ENCODE measurements around the gene AQP5.

Gene AQP5

GRCh38 chr12:49964849-49965624 lies 3.4 kb downstream of the AQP5 start:
- DNase-seq (ENCODE audit: low read depth in 2 of 2) = no peak

GRCh38 chr12:49965836-49966235 lies 4.2 kb downstream of the AQP5 start:
- no peak for DNase-seq (ENCODE audit: low read depth in 2 of 2)

- no peak for DNase-seq (ENCODE audit: low read depth in 2 of 2)
Observed at GRCh38 chr12:49966511-49967041, 4.9 kb downstream of the AQP5 start.

GRCh38 chr12:49967042-49967776 lies 5.5 kb downstream of the AQP5 start:
- DNase-seq (ENCODE audit: low read depth in 2 of 2) = peak; percentile 73 to 91

GRCh38 chr12:49967777-49968250 lies 6.1 kb downstream of the AQP5 start:
- no peak for DNase-seq (ENCODE audit: low read depth in 2 of 2)

GRCh38 chr12:49968471-49968870 lies 6.8 kb downstream of the AQP5 start:
- no peak for DNase-seq (ENCODE audit: low read depth in 2 of 2)

- no peak for DNase-seq (ENCODE audit: low read depth in 2 of 2)
Observed at GRCh38 chr12:49969027-49969426, 7.4 kb downstream of the AQP5 start.

- no peak for DNase-seq (ENCODE audit: low read depth in 2 of 2)
Observed at GRCh38 chr12:49969651-49970429, 8.2 kb downstream of the AQP5 start.

- DNase-seq (ENCODE audit: low read depth in 2 of 2) = no peak
Observed at GRCh38 chr12:49970658-49971057, 9.0 kb downstream of the AQP5 start.

GRCh38 chr12:49971141-49971540 lies 9.5 kb downstream of the AQP5 start:
- no peak for DNase-seq (ENCODE audit: low read depth in 2 of 2)

- no peak for DNase-seq (ENCODE audit: low read depth in 2 of 2)
Observed at GRCh38 chr12:49972129-49972528, 10.5 kb downstream of the AQP5 start.

GRCh38 chr12:49972641-49973360 lies 11.1 kb downstream of the AQP5 start, which contains the start of gene AQP6:
Gene AQP6, plus strand, starts transcription at chr12:49972947. Its CDS starts 227 bp downstream, at chr12:49973174.
- no peak for DNase-seq (ENCODE audit: low read depth in 2 of 2)

- DNase-seq (ENCODE audit: low read depth in 2 of 2) = no peak
Observed at GRCh38 chr12:49973361-49973830, 11.7 kb downstream of the AQP5 start.

- DNase-seq (ENCODE audit: low read depth in 2 of 2) = no peak
Observed at GRCh38 chr12:49974231-49974675, 12.6 kb downstream of the AQP5 start.

GRCh38 chr12:49974677-49975317 lies 13.1 kb downstream of the AQP5 start:
- no peak for DNase-seq (ENCODE audit: low read depth in 2 of 2)

GRCh38 chr12:49975318-49975761 lies 13.7 kb downstream of the AQP5 start:
- DNase-seq (ENCODE audit: low read depth in 2 of 2) = no peak

GRCh38 chr12:49976557-49976956 lies 14.9 kb downstream of the AQP5 start:
- DNase-seq (ENCODE audit: low read depth in 2 of 2) = no peak

- no peak for DNase-seq (ENCODE audit: low read depth in 2 of 2)
Observed at GRCh38 chr12:49978125-49978524, 16.5 kb downstream of the AQP5 start.

GRCh38 chr12:49979016-49979586 lies 17.4 kb downstream of the AQP5 start:
- DNase-seq (ENCODE audit: low read depth in 2 of 2) = no peak

GRCh38 chr12:49979791-49980190 lies 18.1 kb downstream of the AQP5 start:
- DNase-seq (ENCODE audit: low read depth in 2 of 2) = no peak
